A549 (cell line): ENCODE results near the gene RNF14. TPM values are rescaled to one million over a fixed set of nuclear protein-coding genes. Genes with fewer than 3 reads are reported as not detected.
A peak's percentile ranks its signal among the peaks of the same experiment; 100 is the strongest.

Experiments
- ATAC-seq, 2 experiments: fragments of 200-7000 bp in 1 of 2; fragments of >200 bp in 1 of 2; cut with Nextera tagmentation in 1 of 2; cut with Tn5 transposase in 1 of 2; 3 replicates each; pipeline versions ENCODE4 v1.8.0 to v1.9.1; 2018 to 2020; ENCODE audit warnings: mild to moderate bottlenecking in 1 of 2, moderate library complexity in 1 of 2
- CTCF ChIA-PET: fragments of 300-600 bp; sonication (Branson Sonifier 250); formaldehyde crosslinking; extraction: SDS; loops from one replicate; lab custom pipeline; 2021; ENCODE audit warnings: antibody characterized with exemption, inconsistent platforms; lab: Yijun Ruan, JAX
- POLR2A ChIA-PET: fragments of 350-600 bp; formaldehyde crosslinking; extraction: SDS; loops from one replicate; lab custom pipeline; 2021; ENCODE audit warnings: antibody characterized with exemption, inconsistent platforms; lab: Yijun Ruan, JAX
- DNase-seq, 2 experiments: peaks; one replicate each; pipeline versions ENCODE4 v3.0.0 to v3.0.0-alpha.2; 2011 to 2016; ENCODE audit warnings: low read depth in 1 of 2, low spot score in 1 of 2
- FAIRE-seq: peaks from 2 replicates; lab custom pipeline; 2011; peaks lifted over from hg19 to GRCh38; lab: Jason Lieb, UNC
- H3K27ac ChIP-seq, 2 experiments: fragments of >200 bp; sonication (Bioruptor Twin); formaldehyde crosslinking; 3 replicates each; pipeline ENCODE4 v1.5.1; 2016 to 2017
- H3K4me1 ChIP-seq: fragments of >200 bp; sonication (Bioruptor Twin); formaldehyde crosslinking; 3 replicates; pipeline ENCODE4 v1.6.1; 2016
- H3K4me2 ChIP-seq: fragments of >200 bp; sonication (Bioruptor Twin); formaldehyde crosslinking; 3 replicates; pipeline ENCODE4 v1.6.1; 2016
- H3K4me3 ChIP-seq: fragments of >200 bp; sonication (Bioruptor Twin); formaldehyde crosslinking; 3 replicates; pipeline ENCODE4 v1.5.1; 2016
- H3K9me3 ChIP-seq: fragments of >200 bp; sonication (Bioruptor Twin); formaldehyde crosslinking; 3 replicates; pipeline ENCODE4 v1.6.1; 2016
- BCL3 ChIP-seq: fragments of >200 bp; sonication (Bioruptor Twin); formaldehyde crosslinking; IDR thresholded peaks from 3 replicates; pipeline ENCODE4 v1.6.1; 2016
- CBX8 ChIP-seq: fragments of 200-600 bp; sonication (generic); IDR thresholded peaks from 2 replicates; pipeline ENCODE4 v1.6.1; 2016
- CHD2 ChIP-seq: fragments of 150-350 bp; IDR thresholded peaks from 2 replicates; pipeline ENCODE4 v1.6.1; 2014; ENCODE audit warnings: low read length; ENCODE audit not compliant: partially characterized antibody
- EHMT2 ChIP-seq: fragments of 200-600 bp; sonication (generic); IDR thresholded peaks from 2 replicates; pipeline ENCODE4 v1.6.1; 2016; ENCODE audit warnings: antibody characterized with exemption, low read depth, mild to moderate bottlenecking, moderate library complexity
- EP300 ChIP-seq, 2 experiments: fragments of >200 bp; sonication (Bioruptor Twin); formaldehyde crosslinking; IDR thresholded peaks; 2 replicates in 1 of 2; 3 replicates in 1 of 2; pipeline ENCODE4 v1.6.1; 2016 to 2017
- FOSB ChIP-seq: fragments of 250-450 bp; sonication (Bioruptor Pico); IDR thresholded peaks from 2 replicates; pipeline ENCODE4 v1.5.0; 2020; ENCODE audit warnings: mild to moderate bottlenecking, moderate library complexity
- FOXS1 ChIP-seq: fragments of 250-450 bp; sonication (Bioruptor Pico); IDR thresholded peaks from 2 replicates; pipeline ENCODE4 v1.5.0; 2020; ENCODE audit warnings: mild to moderate bottlenecking, moderate library complexity
- GATA3 ChIP-seq: IDR thresholded peaks from 2 replicates; pipeline ENCODE4 v1.6.1; 2012; ENCODE audit warnings: borderline replicate concordance
- HES2 ChIP-seq: fragments of >200 bp; sonication (Bioruptor Twin); formaldehyde crosslinking; IDR thresholded peaks from 2 replicates; pipeline ENCODE4 v1.6.1; 2016
- HEYL ChIP-seq: fragments of 250-450 bp; sonication (Bioruptor Pico); IDR thresholded peaks from 2 replicates; pipeline ENCODE4 v1.8.0; 2021; ENCODE audit warnings: mild to moderate bottlenecking, moderate library complexity
- HMGXB4 ChIP-seq: fragments of 250-450 bp; sonication (Bioruptor Pico); IDR thresholded peaks from 2 replicates; pipeline ENCODE4 v1.5.0; 2021; ENCODE audit warnings: mild to moderate bottlenecking, moderate library complexity, borderline replicate concordance
- MYC ChIP-seq: IDR thresholded peaks from 2 replicates; pipeline ENCODE4 v1.6.1; 2012; ENCODE audit warnings: mild to moderate bottlenecking, inconsistent platforms, low read length, improper control_type of control experiment, borderline replicate concordance
- NFE2L2 ChIP-seq: fragments of 150-350 bp; conservative IDR thresholded peaks from 2 replicates; pipeline ENCODE4 v1.6.1; 2014; ENCODE audit warnings: low read length
- POLR2A ChIP-seq: IDR thresholded peaks from 2 replicates; pipeline ENCODE4 v1.6.1; 2012; ENCODE audit warnings: mild to moderate bottlenecking, low read length
- POLR2AphosphoS2 ChIP-seq: conservative IDR thresholded peaks from 2 replicates; pipeline ENCODE4 v1.6.1; 2012; ENCODE audit warnings: low read length, improper control_type of control experiment, inconsistent platforms
- RAD21 ChIP-seq, 2 experiments: fragments of >200 bp in 1 of 2; sonication (Bioruptor Twin) in 1 of 2; formaldehyde crosslinking in 1 of 2; IDR thresholded peaks in 1 of 2; conservative IDR thresholded peaks in 1 of 2; 2 replicates in 1 of 2; 3 replicates in 1 of 2; pipeline ENCODE4 v1.6.1; 2012 to 2018; ENCODE audit warnings: inconsistent platforms in 1 of 2
- RCOR1 ChIP-seq: fragments of 150-350 bp; IDR thresholded peaks from 2 replicates; pipeline ENCODE4 v1.6.1; 2014; ENCODE audit warnings: antibody characterized with exemption, low read length, low read depth
- RFX5 ChIP-seq: fragments of 450-650 bp; IDR thresholded peaks from 2 replicates; pipeline ENCODE4 v1.7.1; 2014; ENCODE audit warnings: antibody characterized with exemption, mild to moderate bottlenecking, moderate library complexity
- RNF2 ChIP-seq: fragments of 200-600 bp; sonication (generic); IDR thresholded peaks from 2 replicates; pipeline ENCODE4 v1.6.1; 2016; ENCODE audit warnings: low read depth, mild to moderate bottlenecking, antibody characterized with exemption, moderate library complexity, borderline replicate concordance
- SMC3 ChIP-seq: fragments of >200 bp; sonication (Bioruptor Twin); formaldehyde crosslinking; IDR thresholded peaks from 3 replicates; pipeline ENCODE4 v1.6.1; 2018; ENCODE audit warnings: inconsistent platforms
- TFCP2L1 ChIP-seq: fragments of 250-450 bp; sonication (Bioruptor Pico); IDR thresholded peaks from 2 replicates; pipeline ENCODE4 v1.5.0; 2021; ENCODE audit warnings: mild to moderate bottlenecking
- ZNF302 ChIP-seq: fragments of 250-450 bp; sonication (Bioruptor Pico); IDR thresholded peaks from 2 replicates; pipeline ENCODE4 v1.9.0; 2021; ENCODE audit warnings: inconsistent platforms, mild to moderate bottlenecking, moderate library complexity
- whole genome bisulfite sequencing: methylation state at CpG from one replicate; pipeline ENCODE4 v1.1.6; 2017; ENCODE audit errors: missing lambda C conversion rate; 5-methylcytosine and 5-hydroxymethylcytosine counted together
- polyA plus RNA-seq, 4 experiments: library from polyadenylated mRNA; depleted of rRNA in 3 of 4; stranded (reverse); fragments of >200 nt; fragmentation: RNase III in 1 of 4; extraction: RNeasy Plus Mini Kit Qiagen cat#74134 plus additional on column Dnase treatment in 1 of 4; gene quantifications; 2 replicates in 3 of 4; 3 replicates in 1 of 4; pipeline ENCODE4 v1.2.3, GENCODE V29; 2011 to 2017
- TF ChIP-seq, protein P1 (sequence below): fragments of 450-650 bp; IDR thresholded peaks from 2 replicates; pipeline ENCODE4 v1.6.1; 2014; ENCODE audit warnings: antibody characterized with exemption
- TF ChIP-seq, protein P2 (sequence below): fragments of >200 bp; sonication (Bioruptor Twin); formaldehyde crosslinking; IDR thresholded peaks from 3 replicates; pipeline ENCODE4 v1.5.1; 2016

Gene RNF14
- polyA plus RNA-seq, 2 of the 4 experiments (the other 2 are of a cell fraction), result 43.2 to 47.4 TPM

- TF ChIP-seq HMGXB4 (CRISPR knock-in tag) (no peak), CHD2 (no peak), ZNF302 (CRISPR knock-in tag) (no peak), EP300 (IDR thresholded peaks at IDR 0.05) (no peak), MYC (no peak)
Observed at GRCh38 chr5:141958546-141959172, 10.2 kb upstream of the RNF14 start (continued).

DNA sequence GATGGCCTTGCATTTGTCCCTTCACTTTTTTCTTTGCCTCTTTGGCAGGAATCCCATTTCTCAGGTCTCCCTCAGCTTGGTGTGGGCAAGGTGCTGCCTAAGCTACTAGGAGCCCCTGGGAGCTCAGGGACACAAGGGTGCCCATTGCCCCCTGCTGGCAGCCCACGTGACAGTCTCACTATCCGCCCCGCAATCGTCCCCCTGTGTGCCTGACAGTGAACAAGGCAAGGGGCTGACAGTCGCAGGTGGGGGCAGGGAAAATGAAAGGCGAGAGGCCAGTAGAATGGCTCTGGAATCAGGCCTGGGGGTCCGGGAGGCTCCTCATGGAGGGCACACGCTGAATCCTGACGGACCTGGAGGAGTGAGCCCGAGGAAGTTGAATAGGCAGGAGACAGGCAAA, 8.9 kb upstream of the RNF14 start:
- no peak for TF ChIP-seq HES2
- TF ChIP-seq, protein P1, sequence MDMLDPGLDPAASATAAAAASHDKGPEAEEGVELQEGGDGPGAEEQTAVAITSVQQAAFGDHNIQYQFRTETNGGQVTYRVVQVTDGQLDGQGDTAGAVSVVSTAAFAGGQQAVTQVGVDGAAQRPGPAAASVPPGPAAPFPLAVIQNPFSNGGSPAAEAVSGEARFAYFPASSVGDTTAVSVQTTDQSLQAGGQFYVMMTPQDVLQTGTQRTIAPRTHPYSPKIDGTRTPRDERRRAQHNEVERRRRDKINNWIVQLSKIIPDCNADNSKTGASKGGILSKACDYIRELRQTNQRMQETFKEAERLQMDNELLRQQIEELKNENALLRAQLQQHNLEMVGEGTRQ, result 0 out of 2 replicates have a peak, but pooled peaks have one; percentile 7
- ChIA-PET CTCF (interaction anchor here (0.7 to 17.2 kb wide), 72 partner anchors 11 to 366 kb away, joined by 3 to 325 read pairs (median 6); partner anchors contain the start of genes ARAP3, DELE1, HDAC3 and PCDH1), POLR2A (interaction anchor here (1.0 to 1.5 kb wide), 3 partner anchors 9 to 268 kb away, joined by 4 to 9 read pairs (median 9); partner anchors contain the start of genes DELE1 and RNF14)
- 67% methylated on average over 10 of the region's 10 CpGs for WGBS
- Histone ChIP-seq H3K4me1 (0 out of 3 replicates have a peak, but pooled peaks cover 4% of the 10 kb centered on the region), H3K9me3 (no peaks in the 10 kb centered on the region), H3K4me2 (no peak overlapping the region), H3K4me3 (no peak overlapping the region), H3K27ac (no peak overlapping the region)
- FAIRE-seq, result no peak
- peak; percentile 60 to 68; a peak in 4 of 6 replicates for ATAC-seq
- DNase-seq, result no peak

DNA sequence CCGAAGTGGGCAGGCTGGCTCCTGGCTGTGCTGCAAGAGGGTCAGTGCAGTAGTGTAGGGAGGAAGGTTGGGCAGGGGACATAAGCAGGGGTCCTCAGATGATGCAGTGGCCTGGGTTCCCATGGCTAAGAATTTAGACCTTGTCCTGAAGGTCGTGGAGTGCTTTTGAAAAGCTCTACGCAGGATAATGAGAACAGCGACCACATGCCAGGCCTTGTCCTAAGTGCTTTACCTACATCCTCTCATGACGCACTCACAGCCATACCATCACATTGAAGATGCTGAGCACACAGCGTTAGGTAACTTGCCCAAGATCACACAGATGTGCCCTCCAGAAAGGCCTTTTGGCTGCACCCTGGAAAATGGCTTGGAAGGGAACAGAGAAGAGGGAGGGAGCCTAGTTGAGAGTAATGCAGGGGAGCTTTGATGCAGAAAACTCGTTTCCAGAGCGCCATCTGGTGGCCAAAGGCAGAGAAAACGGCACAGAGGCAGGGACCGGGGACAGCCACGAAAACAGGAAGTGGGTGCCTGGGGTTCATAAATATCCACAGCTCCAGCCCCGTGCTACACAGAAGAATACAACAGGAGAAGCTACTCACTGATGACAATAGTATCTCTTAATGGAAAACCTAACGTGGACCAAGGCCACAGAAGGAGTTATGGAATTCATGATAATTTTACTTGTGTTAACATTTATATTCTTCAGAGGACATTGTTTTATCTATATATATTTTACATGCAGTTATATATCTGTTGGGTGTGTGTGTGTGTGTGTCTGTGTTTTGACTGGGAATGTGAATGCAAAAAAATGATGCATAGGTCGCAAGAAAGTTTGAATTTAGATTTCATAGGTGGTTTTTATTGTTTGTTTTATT, 8.2 kb upstream of the RNF14 start:
- H3K4me2 ChIP-seq, result peak overlapping the region; percentile 65
- no peaks in the 10 kb centered on the region for H3K9me3 ChIP-seq

More for the DNA sequence above, 8.2 kb upstream of the RNF14 start:
- TF ChIP-seq, protein P1, result no peak
- TF ChIP-seq FOSB, result no peak
- TF ChIP-seq SMC3, result peak; percentile 93
- no peak for TF ChIP-seq CBX8
- no peak for TF ChIP-seq EHMT2
- TF ChIP-seq RFX5, result no peak
- TF ChIP-seq HEYL (CRISPR knock-in tag), result no peak
- peak; percentile 81 to 88 for TF ChIP-seq RAD21 (conservative IDR thresholded peaks at IDR 0.05 in 1 of 2, IDR thresholded peaks at IDR 0.05 in 1 of 2)
- TF ChIP-seq MYC, result no peak
- no peak for TF ChIP-seq RNF2
- TF ChIP-seq BCL3, result no peak
- TF ChIP-seq FOXS1 (CRISPR knock-in tag), result no peak
- TF ChIP-seq EP300 (IDR thresholded peaks at IDR 0.05), result no peak
- TF ChIP-seq, protein P2, sequence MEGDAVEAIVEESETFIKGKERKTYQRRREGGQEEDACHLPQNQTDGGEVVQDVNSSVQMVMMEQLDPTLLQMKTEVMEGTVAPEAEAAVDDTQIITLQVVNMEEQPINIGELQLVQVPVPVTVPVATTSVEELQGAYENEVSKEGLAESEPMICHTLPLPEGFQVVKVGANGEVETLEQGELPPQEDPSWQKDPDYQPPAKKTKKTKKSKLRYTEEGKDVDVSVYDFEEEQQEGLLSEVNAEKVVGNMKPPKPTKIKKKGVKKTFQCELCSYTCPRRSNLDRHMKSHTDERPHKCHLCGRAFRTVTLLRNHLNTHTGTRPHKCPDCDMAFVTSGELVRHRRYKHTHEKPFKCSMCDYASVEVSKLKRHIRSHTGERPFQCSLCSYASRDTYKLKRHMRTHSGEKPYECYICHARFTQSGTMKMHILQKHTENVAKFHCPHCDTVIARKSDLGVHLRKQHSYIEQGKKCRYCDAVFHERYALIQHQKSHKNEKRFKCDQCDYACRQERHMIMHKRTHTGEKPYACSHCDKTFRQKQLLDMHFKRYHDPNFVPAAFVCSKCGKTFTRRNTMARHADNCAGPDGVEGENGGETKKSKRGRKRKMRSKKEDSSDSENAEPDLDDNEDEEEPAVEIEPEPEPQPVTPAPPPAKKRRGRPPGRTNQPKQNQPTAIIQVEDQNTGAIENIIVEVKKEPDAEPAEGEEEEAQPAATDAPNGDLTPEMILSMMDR, result peak; percentile 94
- no peak for TF ChIP-seq TFCP2L1 (CRISPR knock-in tag)
- TF ChIP-seq POLR2A, result no peak
- TF ChIP-seq RCOR1, result no peak
- no peak for TF ChIP-seq NFE2L2
- no peak for TF ChIP-seq POLR2AphosphoS2
- no peak for TF ChIP-seq GATA3
- ATAC-seq (peak; percentile 88 to 97), DNase-seq (peak; percentile 79 to 92), FAIRE-seq (no peak)
- CTCF ChIA-PET, result interaction anchor here (0.6 to 17.2 kb wide), 85 partner anchors 10 to 550 kb away, joined by 3 to 325 read pairs (median 5); partner anchors contain the start of genes ARAP3, DELE1, DIAPH1 and GNPDA1
- WGBS, result 24% methylated on average over 14 of the region's 14 CpGs
- POLR2A ChIA-PET, result interaction anchor here (1.0 to 1.5 kb wide), 3 partner anchors 8 to 269 kb away, joined by 4 to 9 read pairs (median 9); partner anchors contain the start of genes DELE1 and RNF14
- Histone ChIP-seq H3K4me1 (0 out of 3 replicates have a peak, but pooled peaks cover 4% of the 10 kb centered on the region), H3K27ac (peak overlapping the region; percentile 15 to 67; a peak in 5 of 6 replicates), H3K4me3 (no peak overlapping the region)
